NCI-H1092 (cell line): ENCODE results near the gene ZEB1.

Experiments
- DNase-seq: peaks from one replicate; lab custom pipeline; 2025; lab: John Stamatoyannopoulos, UW

The ZEB1 gene

DNA sequence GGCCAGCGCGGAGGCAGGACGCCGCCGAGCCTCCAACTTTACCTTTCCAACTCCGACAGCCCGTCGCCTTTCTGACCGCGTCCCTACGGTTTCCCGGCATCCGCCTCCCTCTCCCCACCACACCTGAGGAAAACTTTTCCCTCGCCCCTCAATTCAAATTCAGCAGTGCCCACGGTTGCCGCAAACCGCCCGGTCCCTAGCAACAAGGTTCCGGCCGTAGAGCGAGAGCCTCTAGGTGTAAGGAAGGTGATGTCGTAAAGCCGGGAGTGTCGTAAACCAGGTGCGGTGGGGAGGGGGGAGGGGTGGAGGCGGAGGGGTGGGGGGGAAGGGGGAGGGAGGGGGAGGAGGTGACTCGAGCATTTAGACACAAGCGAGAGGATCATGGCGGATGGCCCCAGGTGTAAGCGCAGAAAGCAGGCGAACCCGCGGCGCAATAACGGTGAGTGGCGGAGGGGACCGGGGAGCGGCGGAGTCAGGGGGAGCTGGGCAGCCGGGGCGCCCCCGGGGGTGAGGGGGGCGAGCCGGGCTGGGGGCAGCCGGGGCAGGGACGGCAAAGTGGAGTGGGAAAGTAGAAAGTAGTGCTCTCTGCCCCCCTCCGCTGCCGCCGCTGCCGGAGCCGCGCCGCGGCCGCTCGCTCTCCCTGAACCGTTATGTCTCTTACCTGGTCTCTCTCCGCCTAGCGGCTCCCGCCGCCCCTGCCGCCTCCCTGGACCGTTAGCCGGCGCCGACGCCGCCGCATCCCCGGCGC is at the start of gene ZEB1:
Gene ZEB1, plus strand, starts transcription at position 363 of the 748 bp plus-strand sequence. Its CDS starts 19 bp downstream, at position 382.
- peak; percentile 87 for DNase-seq

DNA sequence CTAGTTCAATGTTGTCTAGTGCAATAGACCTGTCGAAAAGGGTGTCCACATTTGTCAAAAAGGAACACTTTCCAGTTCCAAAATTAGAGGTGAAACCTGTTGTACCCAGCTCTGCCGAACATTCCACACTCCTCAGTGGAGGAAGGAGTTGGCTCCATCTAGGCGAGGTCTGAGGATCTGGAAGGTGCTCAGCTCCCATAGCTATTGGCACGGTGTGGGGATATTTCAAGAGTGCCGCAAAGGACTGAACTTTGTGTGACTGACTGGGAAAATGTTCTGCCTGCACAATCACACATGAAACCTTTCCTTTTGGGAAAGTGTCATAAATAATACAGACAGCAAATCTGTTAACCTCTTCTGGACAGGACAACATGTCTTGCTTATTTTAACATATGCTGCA is 48.1 kb upstream of the ZEB1 start:
- no peak for DNase-seq

DNA sequence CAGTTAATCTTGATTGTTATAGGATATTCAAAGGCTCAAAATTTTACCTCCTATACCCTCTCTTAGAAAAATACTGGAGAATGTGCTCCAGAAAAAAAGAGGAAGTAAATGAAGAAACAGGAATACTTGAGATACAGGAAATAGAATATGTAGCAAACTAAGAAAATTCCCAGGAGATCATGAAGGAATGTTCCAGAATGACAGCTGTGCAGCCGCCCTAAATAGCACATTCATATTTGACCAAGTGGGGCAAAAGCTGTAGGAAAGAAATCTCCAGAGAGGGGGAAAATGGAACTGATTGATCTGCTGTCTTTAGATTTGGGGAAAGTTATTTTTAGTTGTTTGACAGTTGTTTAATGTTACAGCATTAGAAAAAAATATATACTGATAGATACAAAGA is 46.2 kb upstream of the ZEB1 start:
- DNase-seq, result no peak

DNA sequence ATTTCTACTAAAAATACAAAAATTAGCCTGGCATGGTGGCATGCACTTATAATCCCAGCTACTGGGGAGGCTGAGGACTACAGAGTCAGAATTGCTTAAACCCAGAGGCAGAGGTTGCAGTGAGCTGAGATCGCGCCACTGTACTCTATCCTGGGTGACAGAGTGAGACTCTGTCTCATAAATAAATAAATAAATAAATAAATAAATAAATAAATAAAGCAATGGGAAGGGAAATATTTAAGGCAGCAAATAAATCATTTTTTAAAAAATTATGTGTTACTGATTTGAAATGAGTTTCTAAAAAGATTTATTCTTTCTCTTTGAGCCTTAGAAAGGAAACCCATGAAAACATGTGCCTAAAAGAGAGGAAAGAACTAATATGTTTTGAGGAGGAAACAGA is 45.2 kb upstream of the ZEB1 start:
- DNase-seq, result no peak

DNA sequence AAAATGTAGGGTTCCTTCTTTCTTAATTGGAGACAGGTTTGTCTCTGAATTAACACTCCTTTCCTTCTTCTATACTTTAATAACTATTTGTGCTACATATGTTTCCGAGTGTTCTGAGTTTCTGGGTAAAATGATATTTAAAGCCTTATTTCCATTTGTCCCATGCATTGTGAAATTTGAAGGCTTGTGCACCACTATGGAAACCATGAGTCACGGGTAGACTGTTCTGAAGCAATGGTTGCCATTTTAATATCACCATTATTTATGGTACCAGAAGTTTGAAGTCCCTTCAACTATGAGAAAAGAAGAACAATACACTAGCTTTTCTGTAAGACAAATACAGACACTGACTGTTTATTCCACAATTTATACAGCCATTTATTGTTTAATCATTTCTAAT is 44.7 kb upstream of the ZEB1 start:
- no peak for DNase-seq

DNA sequence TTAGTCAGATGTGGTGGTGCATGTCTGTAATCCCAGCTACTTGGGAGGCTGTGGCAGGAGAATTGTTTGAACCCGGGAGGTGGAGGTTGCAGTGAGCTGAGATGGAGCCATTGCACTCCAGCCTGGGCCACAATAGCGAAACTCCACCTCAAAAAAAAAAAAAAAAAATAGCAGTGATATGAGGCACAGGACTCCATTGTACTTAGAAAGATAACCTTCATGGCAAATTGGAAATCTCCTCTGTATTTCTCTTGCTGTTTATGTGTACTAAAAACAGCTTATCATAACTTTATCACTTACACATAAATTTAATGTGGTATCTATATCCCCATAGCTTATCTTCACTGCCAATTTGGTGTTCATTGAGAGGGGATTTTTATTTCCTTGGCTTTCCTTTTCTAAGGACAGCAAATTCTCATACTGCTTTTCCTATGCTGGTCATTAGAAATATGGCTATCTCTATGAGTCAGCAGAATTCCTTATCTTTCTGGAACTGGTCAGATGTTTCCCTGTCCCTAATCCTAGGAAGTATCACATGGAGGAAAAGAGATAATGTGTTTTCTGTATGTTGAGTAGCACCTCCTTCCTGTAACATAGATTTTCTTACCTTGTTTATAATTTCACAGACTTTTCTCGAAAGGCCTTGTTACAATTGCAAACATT is 40.6 kb upstream of the ZEB1 start:
- DNase-seq, result no peak

DNA sequence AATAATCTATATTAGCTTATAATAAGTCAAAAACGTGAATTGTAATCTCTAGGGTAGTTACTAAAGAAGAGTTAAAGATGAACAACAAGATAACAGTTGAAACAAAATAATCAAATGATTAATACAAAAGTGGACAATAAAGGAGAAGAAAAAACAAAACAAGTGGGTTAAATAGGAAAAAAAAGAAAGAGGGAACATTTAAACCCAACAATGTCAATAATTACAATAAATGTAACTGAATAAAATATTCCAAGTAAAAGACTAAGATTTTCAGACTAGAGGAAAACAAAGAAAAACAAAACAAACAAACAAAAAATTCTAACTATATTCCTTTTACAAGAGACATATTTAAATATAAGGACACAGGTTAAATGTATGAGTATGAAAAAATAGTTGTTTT is 38.0 kb upstream of the ZEB1 start:
- no peak for DNase-seq

DNA sequence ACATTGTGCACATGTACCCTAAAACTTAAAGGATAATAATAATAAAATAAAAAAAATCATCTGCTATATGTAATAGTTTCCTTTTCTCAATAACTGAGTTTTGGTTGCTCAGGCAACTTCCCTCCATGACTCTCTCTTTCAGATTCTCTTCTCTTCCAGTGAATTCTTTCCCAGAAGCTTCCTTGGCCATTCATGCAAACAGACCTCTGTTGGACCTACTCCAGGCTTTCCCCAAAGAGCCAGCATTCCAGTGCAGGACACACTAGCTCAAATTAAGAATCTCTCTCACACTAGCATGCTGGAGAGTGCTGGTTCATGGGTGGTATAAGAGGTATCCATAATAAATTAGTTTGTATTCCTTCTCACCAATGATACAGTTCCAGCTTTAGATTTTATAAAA is 31.0 kb upstream of the ZEB1 start:
- DNase-seq, result no peak

DNA sequence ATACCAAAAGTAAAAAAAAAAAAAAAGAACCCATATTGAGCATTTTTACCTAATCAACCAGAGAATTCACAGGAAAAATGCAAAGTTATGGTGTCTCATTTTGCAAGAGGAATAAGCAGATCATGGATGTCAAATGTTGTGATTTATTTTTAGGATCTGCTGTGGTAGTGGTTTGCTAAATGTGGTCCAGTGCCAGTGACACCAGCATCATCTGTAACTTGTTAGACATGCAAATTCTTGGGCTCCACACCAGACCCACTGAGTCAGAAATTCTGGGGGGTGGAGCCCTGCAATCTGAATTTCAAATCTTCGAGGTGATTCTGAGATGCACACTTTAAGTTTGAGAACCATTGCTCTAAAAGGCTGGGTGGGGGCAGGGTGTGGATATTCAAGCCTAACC is 30.1 kb upstream of the ZEB1 start:
- no peak for DNase-seq

DNA sequence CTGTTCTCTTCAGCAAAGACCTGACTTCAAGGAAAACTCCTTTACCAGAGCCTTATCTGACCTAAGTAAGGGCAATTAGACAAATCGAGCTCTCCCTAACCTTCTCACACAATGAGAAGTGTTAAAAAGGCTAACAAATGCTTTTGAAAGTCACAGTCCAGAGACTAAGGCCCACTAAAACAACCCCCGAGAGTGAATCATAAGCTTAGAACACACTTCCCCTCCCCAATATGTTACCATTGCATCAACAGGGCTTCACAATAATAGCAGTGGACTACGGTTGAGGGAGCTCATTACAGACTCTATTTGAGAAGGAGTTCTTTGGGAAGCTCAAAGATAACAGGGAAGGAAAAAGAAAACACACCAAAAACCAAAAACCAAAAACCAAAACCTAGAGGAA is 28.6 kb upstream of the ZEB1 start:
- no peak for DNase-seq

DNA sequence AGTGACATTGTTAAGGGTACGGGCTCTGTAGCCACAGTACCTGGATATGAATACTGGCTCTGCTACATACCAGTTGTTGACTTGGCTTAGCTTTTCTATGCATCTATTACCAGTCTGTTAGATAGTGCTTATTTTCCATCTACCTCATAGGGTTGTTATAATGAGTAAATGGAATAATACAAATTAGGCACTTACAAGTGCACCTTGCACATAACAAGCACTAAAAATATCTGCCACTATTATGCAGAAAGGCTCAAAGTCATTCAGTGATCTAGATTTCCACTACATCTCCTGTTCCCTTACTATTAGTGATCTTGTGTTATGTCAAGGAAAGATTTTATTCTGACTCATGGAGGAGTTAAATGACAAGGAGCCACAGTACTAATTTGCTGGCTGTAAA is 27.9 kb upstream of the ZEB1 start:
- no peak for DNase-seq

DNA sequence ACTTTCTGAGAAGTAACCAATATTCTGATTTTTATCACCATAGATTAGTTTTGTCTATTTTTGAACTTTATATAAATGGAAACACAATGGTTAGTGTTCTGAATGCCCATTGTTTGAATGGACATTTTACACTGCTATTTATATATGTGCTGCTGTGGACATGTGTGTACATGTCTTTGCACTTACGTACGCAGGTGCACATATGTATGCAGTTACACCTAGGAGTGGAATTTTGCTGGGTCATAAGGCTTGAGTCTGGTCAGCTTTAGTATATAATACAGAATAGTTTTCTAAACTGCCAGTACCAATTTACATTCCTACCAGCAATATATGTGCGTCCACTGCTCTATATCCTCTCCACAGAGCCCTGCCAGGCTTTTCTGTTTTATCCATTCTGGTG is 24.5 kb upstream of the ZEB1 start:
- no peak for DNase-seq

DNA sequence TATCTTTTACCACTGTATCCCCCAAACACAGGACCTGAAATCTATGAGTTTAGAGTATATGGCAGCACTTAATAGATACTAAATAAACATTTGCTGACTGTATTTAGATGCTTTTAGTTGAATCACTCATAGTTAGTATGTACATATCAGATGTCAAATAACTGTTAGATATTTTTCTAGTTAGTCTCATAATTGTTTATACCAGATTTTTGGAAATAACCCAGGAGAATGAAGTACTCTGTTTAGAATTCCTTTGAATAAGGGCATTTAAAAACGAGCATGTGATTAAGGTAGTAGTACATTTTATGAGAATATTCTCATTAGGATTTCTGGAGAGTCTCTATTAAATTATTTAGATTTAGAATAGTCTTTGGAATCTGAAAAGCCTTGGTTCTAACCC is 22.3 kb upstream of the ZEB1 start:
- DNase-seq, result no peak

DNA sequence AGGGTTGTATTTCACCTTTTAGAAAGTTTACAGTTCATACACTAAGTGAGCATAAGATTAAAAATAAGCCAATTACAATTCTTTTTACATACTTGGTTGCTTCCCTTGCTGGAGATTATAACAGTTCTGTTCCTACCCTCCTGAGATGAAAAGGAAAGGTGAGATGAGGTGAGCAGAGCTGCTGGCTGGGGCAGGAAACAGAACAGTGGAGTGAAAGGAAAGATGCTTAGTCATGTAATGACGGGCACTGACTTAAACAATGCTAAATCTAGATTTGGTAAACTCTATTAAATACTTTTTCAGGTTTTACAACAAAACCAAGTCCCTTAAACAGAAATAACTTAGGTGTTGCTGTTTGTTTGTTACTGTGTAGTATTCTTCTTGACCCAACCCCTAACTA is 19.9 kb upstream of the ZEB1 start:
- DNase-seq, result no peak

DNA sequence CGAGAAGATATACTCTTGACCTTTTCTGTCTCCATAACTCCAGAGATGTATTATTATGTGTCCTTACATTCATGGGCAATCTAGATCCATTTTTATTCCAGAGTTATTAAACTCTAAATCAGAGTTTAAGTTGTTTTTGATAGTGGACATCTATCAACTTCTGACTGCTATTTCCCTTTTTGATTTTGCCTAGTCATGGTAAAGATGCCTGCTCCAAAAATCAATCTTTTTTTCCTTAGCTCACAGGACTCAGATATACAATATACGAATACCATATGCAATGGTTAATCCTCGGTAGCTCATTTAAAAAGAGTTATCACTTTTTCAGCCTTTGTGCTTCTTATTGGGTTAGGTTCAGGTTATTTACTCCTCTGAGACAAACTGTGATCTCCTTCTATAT is 15.8 kb upstream of the ZEB1 start:
- DNase-seq, result no peak

DNA sequence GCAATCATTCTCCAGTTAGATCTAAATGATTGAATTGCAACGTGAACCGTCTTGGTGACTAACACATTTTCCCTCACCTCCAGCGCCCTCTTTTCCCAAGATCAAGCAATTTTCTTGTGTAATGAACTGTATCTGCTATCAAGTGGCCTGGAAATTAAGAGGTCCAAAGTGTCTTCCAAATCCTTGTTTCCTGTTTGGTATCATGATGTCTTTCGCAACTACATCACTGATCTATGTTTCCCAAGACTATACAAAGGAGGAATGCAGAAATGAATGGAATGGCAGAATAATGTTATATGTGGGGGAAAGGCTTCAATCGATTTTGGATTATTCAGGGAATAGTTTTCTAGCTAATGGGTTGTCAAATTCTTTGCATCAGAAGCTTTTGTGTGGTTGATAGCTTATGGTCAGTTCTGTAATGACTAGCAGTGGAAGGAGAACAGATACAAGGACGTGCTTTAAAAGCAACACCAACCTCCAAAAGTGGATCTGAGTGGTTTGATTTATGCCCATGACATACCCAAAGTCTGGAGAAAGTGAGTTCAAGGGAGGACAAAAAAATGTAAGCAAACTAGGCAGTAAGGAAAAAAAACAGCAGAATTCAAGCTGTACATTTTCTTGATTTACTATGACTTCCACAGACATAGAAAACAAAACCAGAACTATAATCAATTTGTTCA is 14.6 kb upstream of the ZEB1 start:
- no peak for DNase-seq

DNA sequence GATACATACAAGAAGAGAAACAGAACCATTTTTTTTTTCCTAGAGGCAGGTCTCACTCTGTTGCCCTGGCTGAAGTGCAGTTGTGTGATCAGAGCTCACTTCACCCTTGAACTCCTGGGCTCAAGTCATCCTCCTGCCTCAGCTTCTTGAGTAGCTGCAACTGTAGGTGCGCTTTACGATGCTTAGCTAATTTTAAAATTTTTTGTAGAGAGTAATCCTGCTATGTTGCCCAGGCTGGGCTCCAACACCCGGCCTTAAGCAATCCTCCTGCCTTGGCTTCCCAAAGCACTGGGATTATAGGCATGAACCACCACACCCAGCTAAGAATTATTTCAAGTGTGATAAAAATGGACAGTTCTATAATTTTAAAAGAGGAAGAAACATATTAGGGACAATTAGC is 5.6 kb upstream of the ZEB1 start:
- no peak for DNase-seq

DNA sequence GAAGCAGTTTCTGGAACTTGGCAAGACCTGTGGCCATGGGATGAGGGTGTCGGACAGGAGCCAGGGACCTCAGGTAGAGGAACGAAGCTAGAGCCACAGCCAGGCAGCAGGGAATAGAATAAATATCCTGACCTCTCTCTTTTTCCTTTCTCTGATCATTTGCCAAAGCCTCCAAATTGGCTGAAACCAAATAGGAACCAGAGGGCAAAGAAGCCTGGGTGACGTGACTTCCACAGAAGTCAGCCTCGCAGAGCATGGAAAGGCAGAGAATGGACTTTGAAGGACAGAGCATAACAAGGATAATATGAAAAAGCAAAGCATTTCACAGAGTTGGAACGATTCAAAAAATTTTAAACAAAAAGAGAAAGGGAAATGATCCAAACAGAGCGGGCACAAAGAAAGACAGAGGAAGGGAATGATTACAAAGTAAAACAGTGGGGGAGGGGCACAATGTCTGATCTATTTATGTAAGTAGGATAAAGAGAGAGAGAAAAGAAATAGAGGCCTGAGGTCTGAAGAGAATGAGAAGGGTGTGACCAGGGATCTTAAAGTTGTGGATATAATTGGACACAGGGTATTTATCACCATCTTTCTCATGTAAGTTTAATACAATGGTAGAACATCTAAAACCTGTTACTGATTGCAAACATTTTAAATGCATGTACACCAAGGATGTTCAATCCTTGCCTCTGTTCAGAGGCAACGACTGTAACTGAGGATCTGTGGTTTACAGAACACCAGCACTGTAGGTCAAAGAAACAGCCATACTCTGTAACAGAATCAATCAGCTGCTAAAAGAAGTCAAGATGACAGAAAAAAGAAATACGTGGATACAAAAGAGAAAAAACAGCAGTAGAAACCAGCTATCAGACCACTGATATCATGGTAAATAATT is 4.5 kb upstream of the ZEB1 start:
- DNase-seq, result no peak

DNA sequence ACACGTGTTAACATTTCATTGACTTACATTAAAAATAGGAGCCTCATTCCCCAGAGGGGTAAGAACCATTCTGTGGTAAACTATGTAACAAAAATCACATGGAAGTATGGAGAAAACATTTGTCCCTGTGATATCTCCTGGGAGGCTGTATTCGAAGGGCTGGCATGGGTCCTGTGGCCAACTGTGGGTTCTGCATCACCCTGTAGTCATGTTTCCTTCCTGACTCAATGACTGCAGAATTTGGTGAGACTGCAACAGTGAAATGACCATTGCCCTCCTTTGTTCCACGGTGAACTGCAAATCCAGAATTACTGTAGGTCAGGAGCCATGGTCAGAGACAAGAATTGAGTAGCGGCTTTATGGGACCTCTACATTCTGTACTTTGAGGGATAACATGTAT is 3.6 kb upstream of the ZEB1 start:
- DNase-seq, result no peak

DNA sequence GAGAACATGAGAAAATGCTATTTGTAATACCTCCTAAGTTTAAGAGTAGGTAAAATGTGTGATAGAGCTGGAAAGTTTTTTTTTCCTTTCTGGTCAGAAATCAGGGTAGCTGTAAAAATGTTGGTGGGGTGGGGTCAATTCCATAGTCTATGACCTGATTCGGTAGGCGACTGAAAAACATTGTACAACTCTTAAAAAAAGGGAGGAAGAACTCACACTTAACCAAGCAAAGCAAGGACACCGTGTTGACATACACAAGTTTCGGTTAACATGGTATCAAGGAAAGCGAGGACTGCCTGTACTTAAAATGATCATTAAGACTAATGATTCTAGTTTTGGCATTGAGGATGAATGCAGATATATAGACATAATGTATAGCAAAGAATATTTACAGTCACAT is 1.8 kb upstream of the ZEB1 start:
- DNase-seq, result no peak

DNA sequence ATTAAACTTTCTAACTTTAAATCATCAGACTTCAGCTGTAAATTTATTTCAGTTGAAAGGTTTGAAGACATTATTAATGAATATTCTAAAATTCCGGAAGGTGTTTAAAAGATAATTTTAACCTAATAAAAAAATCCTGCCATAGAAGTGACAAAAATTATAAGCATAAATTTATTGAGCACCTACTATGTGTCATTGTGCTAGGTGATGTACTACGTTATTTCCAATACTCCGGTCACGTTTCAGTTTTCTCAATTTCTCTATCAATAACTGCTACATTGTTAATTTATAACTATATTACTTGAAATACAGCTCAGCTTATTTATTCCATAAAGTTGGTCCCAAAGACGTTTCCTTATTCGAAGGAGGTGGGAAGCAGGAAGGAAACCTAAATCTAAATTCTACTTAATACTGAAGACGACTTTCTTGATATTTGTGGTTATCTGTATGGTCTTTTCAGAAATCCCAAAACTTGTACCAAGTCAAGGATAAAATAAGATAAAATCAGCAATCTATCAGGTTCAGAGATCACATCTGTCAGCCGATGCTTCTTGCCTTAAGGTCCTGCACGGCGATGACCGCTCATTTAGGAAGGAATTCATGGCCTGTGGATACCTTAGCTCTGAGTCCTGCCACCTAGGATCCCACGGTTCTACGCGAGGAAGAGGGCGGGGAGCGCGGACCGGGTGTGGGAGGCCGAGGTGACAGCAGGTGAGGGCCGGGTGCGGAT is 1.2 kb upstream of the ZEB1 start:
- DNase-seq, result no peak

DNA sequence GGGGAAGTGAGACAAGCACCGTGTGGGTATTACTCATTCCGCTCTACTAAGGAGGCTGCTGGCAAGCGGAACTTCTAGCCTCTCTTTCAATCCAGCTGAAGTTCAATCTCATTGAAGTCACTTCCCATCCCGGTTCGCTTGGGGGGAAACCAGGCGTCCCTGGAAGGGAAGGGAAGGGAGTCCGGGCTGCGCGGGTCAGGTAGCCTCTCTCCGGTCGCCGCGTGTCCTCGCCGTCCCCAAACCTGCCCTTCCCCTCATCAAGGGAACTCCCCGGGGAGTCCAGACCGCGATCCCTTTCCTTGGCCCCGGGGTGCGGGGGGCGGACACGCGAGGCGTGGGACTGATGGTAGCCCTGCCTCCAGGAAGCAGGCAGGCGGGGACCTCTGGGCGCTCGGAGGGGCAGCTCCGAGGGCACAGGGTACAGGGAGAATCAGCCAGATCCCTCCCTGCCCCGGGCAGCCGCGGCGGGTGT is 598 bp upstream of the ZEB1 start:
- DNase-seq, result no peak
